Measurements from ENCODE around the gene TECR. TPM values are rescaled to one million over a fixed set of nuclear protein-coding genes. Genes with fewer than 3 reads are reported as not detected.

TECR gene
- total RNA-seq, 1 experiment from 2014 or later: 232 TPM

GRCh38 chr19:14494411-14494810 is 35.0 kb upstream of the TECR start:
- BruUV-seq (replicated peaks): TSS peak; percentile 59
- Histone ChIP-seq H3K4me3 (replicated peaks in 1 of 2; ENCODE audit: low read depth in 1 of 2, low read length in 2 of 2) (peak overlapping the region; percentile 78 to 86), H4K20me1 (ENCODE audit: insufficient read depth) (no peaks in the 10 kb centered on the region), H2AFZ (ENCODE audit: low read depth, low read length, poor library complexity, severe bottlenecking) (no peak overlapping the region), H3K4me2 (ENCODE audit: low read length) (peak overlapping the region; percentile 79), H3K79me2 (ENCODE audit: insufficient read depth, low read length) (peaks cover 41% of the 10 kb centered on the region), H3K27me3 (ENCODE audit: insufficient read depth, low read length) (no peaks in the 10 kb centered on the region), H3K4me1 (ENCODE audit: control insufficient read depth in 1 of 2, insufficient read depth in 2 of 2, low read length in 2 of 2) (peaks cover 20 to 29% of the 10 kb centered on the region in 2 experiments), H3K9me2 (ENCODE audit: insufficient read depth) (no peaks in the 10 kb centered on the region), H3K9me3 (ENCODE audit: control insufficient read depth in 1 of 2, insufficient read depth in 1 of 2, low read depth in 1 of 2, low read length in 2 of 2) (no peaks in the 10 kb centered on the region), H3K27ac (ENCODE audit: low read depth, low read length) (peak overlapping the region; percentile 34), H3K36me3 (ENCODE audit: control insufficient read depth in 1 of 2, insufficient read depth in 2 of 2, low read length in 2 of 2) (peaks cover 0 to 3% of the 10 kb centered on the region in 2 experiments; a peak in 2 of 4 replicates), H3K9ac (ENCODE audit: low read length) (peak overlapping the region; percentile 86)
- intact Hi-C loops (cut with micrococcal nuclease): no loop called here
- RAD21 ChIA-PET (ENCODE audit: low non-redundant PET in 1 of 2, low total read pairs in 2 of 2, uncharacterized antibody in 2 of 2, unreplicated experiment in 2 of 2): no interaction called here
- DNase-seq (ENCODE audit: low read depth, low spot score) (no peak), ATAC-seq (no peak)
- CTCF ChIA-PET: no interaction called here
- POLR2A ChIA-PET: no interaction called here
- TF ChIP-seq, protein P1, sequence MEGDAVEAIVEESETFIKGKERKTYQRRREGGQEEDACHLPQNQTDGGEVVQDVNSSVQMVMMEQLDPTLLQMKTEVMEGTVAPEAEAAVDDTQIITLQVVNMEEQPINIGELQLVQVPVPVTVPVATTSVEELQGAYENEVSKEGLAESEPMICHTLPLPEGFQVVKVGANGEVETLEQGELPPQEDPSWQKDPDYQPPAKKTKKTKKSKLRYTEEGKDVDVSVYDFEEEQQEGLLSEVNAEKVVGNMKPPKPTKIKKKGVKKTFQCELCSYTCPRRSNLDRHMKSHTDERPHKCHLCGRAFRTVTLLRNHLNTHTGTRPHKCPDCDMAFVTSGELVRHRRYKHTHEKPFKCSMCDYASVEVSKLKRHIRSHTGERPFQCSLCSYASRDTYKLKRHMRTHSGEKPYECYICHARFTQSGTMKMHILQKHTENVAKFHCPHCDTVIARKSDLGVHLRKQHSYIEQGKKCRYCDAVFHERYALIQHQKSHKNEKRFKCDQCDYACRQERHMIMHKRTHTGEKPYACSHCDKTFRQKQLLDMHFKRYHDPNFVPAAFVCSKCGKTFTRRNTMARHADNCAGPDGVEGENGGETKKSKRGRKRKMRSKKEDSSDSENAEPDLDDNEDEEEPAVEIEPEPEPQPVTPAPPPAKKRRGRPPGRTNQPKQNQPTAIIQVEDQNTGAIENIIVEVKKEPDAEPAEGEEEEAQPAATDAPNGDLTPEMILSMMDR (IDR thresholded peaks at IDR 0.05 in 2 of 3, conservative IDR thresholded peaks at IDR 0.05 in 1 of 3; ENCODE audit: borderline replicate concordance in 1 of 3, insufficient read depth in 1 of 3, low read depth in 2 of 3, low read length in 2 of 3): no peak
- no peak for TF ChIP-seq YY1 (IDR thresholded peaks at IDR 0.05; ENCODE audit: extremely low read depth, insufficient replicate concordance, low read depth, low read length)
- TF ChIP-seq POLR2AphosphoS5 (IDR thresholded peaks at IDR 0.05; ENCODE audit: low read depth, low read length): no peak
- TF ChIP-seq, protein P2, sequence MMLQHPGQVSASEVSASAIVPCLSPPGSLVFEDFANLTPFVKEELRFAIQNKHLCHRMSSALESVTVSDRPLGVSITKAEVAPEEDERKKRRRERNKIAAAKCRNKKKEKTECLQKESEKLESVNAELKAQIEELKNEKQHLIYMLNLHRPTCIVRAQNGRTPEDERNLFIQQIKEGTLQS (IDR thresholded peaks at IDR 0.05): no peak
- TF ChIP-seq SP1 (IDR thresholded peaks at IDR 0.05; ENCODE audit: low read depth): no peak
- no peak for TF ChIP-seq EZH2phosphoT487 (IDR thresholded peaks at IDR 0.05; ENCODE audit: borderline replicate concordance)
- TF ChIP-seq SIN3A (IDR thresholded peaks at IDR 0.05; ENCODE audit: low read depth): no peak
- no peak for TF ChIP-seq EGR1 (IDR thresholded peaks at IDR 0.05; ENCODE audit: low read depth)
- TF ChIP-seq CBX3 (IDR thresholded peaks at IDR 0.05; ENCODE audit: low read depth): no peak
